Rectal smooth muscle tissue (tissue), 1 donor: ENCODE data around the gene ALDOA.
A peak's percentile ranks its signal among the peaks of the same experiment; 100 is the strongest.

Experiments used
- H3K27ac ChIP-seq: one replicate; pipeline ENCODE4 v1.7.0; 2013; ENCODE audit warnings: low read depth, low read length, inconsistent platforms
- H3K27me3 ChIP-seq: one replicate; pipeline ENCODE4 v1.7.0; 2013; ENCODE audit warnings: low read length; ENCODE audit not compliant: control insufficient read depth, insufficient read depth
- H3K36me3 ChIP-seq: one replicate; pipeline ENCODE4 v1.7.0; 2013; ENCODE audit warnings: low read length; ENCODE audit not compliant: control insufficient read depth, insufficient read depth
- H3K4me1 ChIP-seq: one replicate; pipeline ENCODE4 v1.7.0; 2013; ENCODE audit warnings: low read length; ENCODE audit not compliant: control insufficient read depth, insufficient read depth
- H3K4me3 ChIP-seq: one replicate; pipeline ENCODE4 v1.7.0; 2013; ENCODE audit warnings: low read length
- H3K9ac ChIP-seq: one replicate; pipeline ENCODE4 v1.7.0; 2013; ENCODE audit warnings: low read length

Gene ALDOA

GRCh38 chr16:30051518-30051917 is 14.0 kb upstream of the ALDOA start:
- Histone ChIP-seq H3K27ac (no peak overlapping the region), H3K36me3 (no peaks in the 10 kb centered on the region), H3K4me3 (no peak overlapping the region), H3K9ac (no peak overlapping the region), H3K27me3 (no peaks in the 10 kb centered on the region), H3K4me1 (peaks cover 2% of the 10 kb centered on the region)

GRCh38 chr16:30052671-30053372 is 12.7 kb upstream of the ALDOA start:
- no peak overlapping the region for H3K9ac ChIP-seq

GRCh38 chr16:30053376-30054015 is 12.1 kb upstream of the ALDOA start:
- H3K27ac ChIP-seq, result no peak overlapping the region
- peaks cover 2% of the 10 kb centered on the region for H3K4me1 ChIP-seq

More at GRCh38 chr16:30052671-30053372, 12.7 kb upstream of the ALDOA start:
- peak overlapping the region; percentile 14 for H3K27ac ChIP-seq
- H3K4me1 ChIP-seq, result peaks cover 2% of the 10 kb centered on the region
- no peaks in the 10 kb centered on the region for H3K36me3 ChIP-seq
- H3K4me3 ChIP-seq, result peak overlapping the region; percentile 84
- no peaks in the 10 kb centered on the region for H3K27me3 ChIP-seq

GRCh38 chr16:30054451-30054850 is 11.1 kb upstream of the ALDOA start:
- H3K27me3 ChIP-seq, result no peaks in the 10 kb centered on the region
- H3K9ac ChIP-seq, result no peak overlapping the region
- H3K4me3 ChIP-seq, result no peak overlapping the region
- H3K36me3 ChIP-seq, result no peaks in the 10 kb centered on the region
- H3K4me1 ChIP-seq, result peaks cover 2% of the 10 kb centered on the region
- H3K27ac ChIP-seq, result no peak overlapping the region

More at GRCh38 chr16:30053376-30054015, 12.1 kb upstream of the ALDOA start:
- peak overlapping the region; percentile 84 for H3K4me3 ChIP-seq
- no peaks in the 10 kb centered on the region for H3K27me3 ChIP-seq
- no peak overlapping the region for H3K9ac ChIP-seq
- H3K36me3 ChIP-seq, result no peaks in the 10 kb centered on the region

GRCh38 chr16:30054959-30055553 is 10.5 kb upstream of the ALDOA start:
- H3K27me3 ChIP-seq, result no peaks in the 10 kb centered on the region
- peaks cover 2% of the 10 kb centered on the region for H3K4me1 ChIP-seq
- no peak overlapping the region for H3K4me3 ChIP-seq
- H3K9ac ChIP-seq, result no peak overlapping the region
- no peaks in the 10 kb centered on the region for H3K36me3 ChIP-seq
- H3K27ac ChIP-seq, result no peak overlapping the region

- Histone ChIP-seq H3K36me3 (no peaks in the 10 kb centered on the region), H3K27me3 (no peaks in the 10 kb centered on the region), H3K27ac (no peak overlapping the region), H3K4me3 (no peak overlapping the region), H3K4me1 (peaks cover 9% of the 10 kb centered on the region), H3K9ac (no peak overlapping the region)
These were observed 5.2 kb upstream of the ALDOA start for GRCh38 chr16:30060346-30060745.

GRCh38 chr16:30060836-30061554 is 4.6 kb upstream of the ALDOA start:
- no peak overlapping the region for H3K27ac ChIP-seq
- no peak overlapping the region for H3K9ac ChIP-seq
- no peaks in the 10 kb centered on the region for H3K27me3 ChIP-seq
- peaks cover 1% of the 10 kb centered on the region for H3K36me3 ChIP-seq
- H3K4me1 ChIP-seq, result peaks cover 9% of the 10 kb centered on the region
- no peak overlapping the region for H3K4me3 ChIP-seq

GRCh38 chr16:30063278-30063892 is 2.2 kb upstream of the ALDOA start:
- peaks cover 23% of the 10 kb centered on the region for H3K4me1 ChIP-seq
- no peaks in the 10 kb centered on the region for H3K27me3 ChIP-seq
- H3K4me3 ChIP-seq, result peak overlapping the region; percentile 90
- H3K36me3 ChIP-seq, result peaks cover 14% of the 10 kb centered on the region
- H3K9ac ChIP-seq, result peak overlapping the region; percentile 96
- H3K27ac ChIP-seq, result peak overlapping the region; percentile 100

GRCh38 chr16:30063893-30064728 is 1.4 kb upstream of the ALDOA start:
- Histone ChIP-seq H3K27me3 (no peaks in the 10 kb centered on the region), H3K4me1 (peaks cover 30% of the 10 kb centered on the region), H3K4me3 (peak overlapping the region; percentile 90), H3K27ac (peak overlapping the region; percentile 100), H3K9ac (peak overlapping the region; percentile 96), H3K36me3 (peaks cover 21% of the 10 kb centered on the region)

GRCh38 chr16:30064729-30065101 is 845 bp upstream of the ALDOA start:
- peak overlapping the region; percentile 90 for H3K4me3 ChIP-seq
- peak overlapping the region; percentile 100 for H3K27ac ChIP-seq
- peaks cover 36% of the 10 kb centered on the region for H3K4me1 ChIP-seq
- peak overlapping the region; percentile 96 for H3K9ac ChIP-seq
- H3K27me3 ChIP-seq, result no peaks in the 10 kb centered on the region
- peaks cover 27% of the 10 kb centered on the region for H3K36me3 ChIP-seq

GRCh38 chr16:30065943-30066760 is 592 bp downstream of the ALDOA start:
- Histone ChIP-seq H3K27ac (peak overlapping the region; percentile 99), H3K36me3 (peaks cover 39% of the 10 kb centered on the region), H3K9ac (peak overlapping the region; percentile 85), H3K27me3 (no peaks in the 10 kb centered on the region), H3K4me1 (peaks cover 41% of the 10 kb centered on the region), H3K4me3 (peak overlapping the region; percentile 99)
